AG09319 (cell line): ENCODE measurements around the gene CLTB.
A peak's percentile ranks its signal among the peaks of the same experiment; 100 is the strongest.

Source experiments
- DNase-seq: peaks from one replicate; pipeline ENCODE4 v3.0.0-alpha.2; 2010; ENCODE audit warnings: low read depth; ENCODE audit errors: extremely low read depth
- CTCF ChIP-seq: IDR thresholded peaks from 2 replicates; pipeline ENCODE4 v1.5.1; 2011; ENCODE audit warnings: low read depth, mild to moderate bottlenecking, inconsistent platforms, low read length, moderate library complexity

Gene CLTB, protein sequence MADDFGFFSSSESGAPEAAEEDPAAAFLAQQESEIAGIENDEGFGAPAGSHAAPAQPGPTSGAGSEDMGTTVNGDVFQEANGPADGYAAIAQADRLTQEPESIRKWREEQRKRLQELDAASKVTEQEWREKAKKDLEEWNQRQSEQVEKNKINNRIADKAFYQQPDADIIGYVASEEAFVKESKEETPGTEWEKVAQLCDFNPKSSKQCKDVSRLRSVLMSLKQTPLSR

DNA sequence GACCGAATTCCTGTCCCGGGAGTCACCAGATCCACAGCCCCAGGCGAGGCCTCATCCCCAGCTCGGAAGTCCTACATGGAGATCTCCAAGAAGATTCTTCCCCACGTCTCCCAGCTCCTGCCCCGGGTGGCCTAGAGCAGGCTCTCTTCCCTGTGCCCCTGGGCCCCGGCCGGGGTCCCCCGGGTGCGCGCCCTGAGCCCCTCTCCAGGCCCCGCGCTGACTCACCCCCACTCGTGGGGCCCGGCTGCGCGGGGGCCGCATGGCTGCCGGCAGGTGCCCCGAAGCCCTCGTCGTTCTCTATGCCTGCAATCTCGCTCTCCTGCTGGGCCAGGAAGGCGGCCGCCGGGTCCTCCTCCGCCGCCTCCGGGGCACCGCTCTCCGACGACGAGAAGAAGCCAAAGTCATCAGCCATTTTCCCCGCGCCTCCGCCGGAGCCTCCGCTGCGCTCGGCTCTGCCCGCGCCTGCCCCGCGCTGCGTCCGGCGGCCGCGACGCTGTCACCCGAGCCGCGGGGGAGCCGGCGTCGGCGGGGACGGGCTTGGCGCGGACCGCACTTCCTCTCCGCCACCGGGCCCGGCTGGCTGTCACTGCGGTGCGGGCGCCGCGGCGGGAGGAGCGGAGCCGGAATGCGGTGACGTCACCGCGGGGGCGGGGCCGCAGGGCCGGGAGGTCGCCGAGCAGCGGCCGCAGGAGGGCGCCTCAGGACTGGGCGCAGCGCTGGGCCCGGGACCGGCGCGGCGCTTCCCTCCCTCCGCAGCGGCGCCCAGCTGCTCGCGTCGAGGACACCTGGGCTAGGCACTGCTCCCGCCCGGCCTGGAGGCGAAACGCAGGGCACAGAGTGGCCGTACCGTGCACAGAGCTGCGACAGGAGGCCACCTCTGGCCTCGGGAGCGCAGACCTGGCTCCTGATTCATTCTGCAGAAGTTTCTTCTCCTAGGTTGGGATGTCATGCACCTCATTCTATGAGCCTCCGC lies at the start of gene CLTB:
TSS of gene CLTB (minus strand) at position 588 of the 973 bp plus-strand sequence. CDS start at position 412, 176 bp downstream.
- DNase-seq: peak; percentile 57
- peak; percentile 28 for TF ChIP-seq CTCF

DNA sequence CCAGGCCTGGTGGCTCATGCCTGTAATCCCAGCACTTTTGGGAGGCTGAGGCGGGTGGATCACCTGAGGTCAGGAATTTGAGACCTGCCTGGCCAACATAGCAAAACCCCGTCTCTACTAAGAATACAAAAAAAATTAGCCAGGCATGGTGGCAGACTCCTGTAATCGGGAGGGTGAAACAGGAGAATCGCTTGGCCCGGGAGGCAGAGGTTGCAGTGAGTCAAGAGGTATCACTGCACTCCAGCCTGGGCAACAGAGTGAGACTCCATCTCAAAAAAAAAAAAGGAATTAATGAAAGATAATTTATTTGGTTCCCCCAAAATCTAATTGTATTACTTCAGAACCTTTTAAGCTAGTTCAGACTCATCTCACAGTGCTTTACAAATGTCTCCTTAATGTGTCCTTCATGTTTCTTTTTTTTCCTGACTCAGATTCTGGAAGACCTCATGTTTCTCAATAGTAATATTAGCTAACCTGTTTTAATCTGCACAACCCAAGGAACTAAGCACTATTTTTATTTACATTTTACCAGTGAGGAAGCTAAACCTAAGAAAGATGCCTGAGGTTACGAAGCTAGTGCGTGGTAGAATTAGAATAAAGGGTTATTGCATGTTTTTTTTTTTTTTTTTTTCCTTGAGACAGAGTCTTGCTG lies 46.9 kb upstream of the CLTB start:
- no peak for DNase-seq
- no peak for TF ChIP-seq CTCF

DNA sequence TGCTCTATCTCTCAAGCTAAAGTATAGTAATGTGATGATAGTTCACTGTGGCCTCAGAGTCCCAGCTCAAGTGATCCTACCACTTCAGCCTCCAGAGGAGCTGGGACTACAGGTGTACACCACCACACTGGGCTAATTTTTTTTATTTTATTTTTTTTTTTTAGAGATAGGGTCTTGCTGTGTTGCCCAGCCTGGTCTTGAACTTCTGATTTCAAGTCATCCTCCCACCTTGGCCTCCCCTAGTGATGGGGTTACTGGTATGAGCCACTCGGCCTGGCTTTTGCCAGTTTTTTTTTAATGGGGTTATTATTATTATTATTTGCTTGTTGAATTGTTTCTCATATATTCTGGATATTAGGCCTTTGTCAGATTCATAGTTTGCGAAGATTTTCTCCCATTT lies 45.0 kb upstream of the CLTB start:
- no peak for DNase-seq
- no peak for TF ChIP-seq CTCF

DNA sequence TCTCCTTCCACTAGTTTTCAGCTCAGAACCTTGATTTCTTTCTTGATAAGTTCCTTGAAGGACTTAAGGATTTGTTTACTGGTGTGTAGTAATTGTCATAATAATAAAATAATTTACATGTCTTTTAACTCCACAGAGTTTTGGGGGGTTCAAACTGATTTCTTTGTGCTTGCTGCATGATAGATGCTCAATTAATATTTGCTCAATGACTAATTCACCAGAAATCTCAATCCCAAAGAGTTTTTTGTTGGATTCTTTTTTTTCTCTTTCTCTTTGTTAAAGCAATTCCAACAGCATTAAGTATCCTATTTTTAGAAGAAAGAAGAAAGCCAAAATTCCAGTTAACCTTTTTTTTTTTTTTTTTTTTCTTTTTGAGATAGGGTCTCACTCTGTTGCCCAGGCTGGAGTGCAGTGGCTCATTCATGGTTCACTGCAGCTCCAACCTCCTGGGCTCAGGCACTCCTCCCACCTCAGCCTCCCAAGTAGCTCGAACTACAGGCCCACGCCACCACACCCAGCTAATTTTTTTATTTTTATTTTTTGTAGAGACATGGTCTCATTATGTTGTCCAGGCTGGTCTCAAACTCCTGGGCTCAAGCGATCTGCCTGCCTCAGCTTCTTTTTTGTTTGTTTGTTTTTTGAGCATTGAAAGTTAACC lies 42.7 kb upstream of the CLTB start:
- no peak for DNase-seq
- no peak for TF ChIP-seq CTCF

- DNase-seq: no peak
- TF ChIP-seq CTCF: no peak
Observed at GRCh38 chr5:176454724-176455394, 38.5 kb upstream of the CLTB start.

DNA sequence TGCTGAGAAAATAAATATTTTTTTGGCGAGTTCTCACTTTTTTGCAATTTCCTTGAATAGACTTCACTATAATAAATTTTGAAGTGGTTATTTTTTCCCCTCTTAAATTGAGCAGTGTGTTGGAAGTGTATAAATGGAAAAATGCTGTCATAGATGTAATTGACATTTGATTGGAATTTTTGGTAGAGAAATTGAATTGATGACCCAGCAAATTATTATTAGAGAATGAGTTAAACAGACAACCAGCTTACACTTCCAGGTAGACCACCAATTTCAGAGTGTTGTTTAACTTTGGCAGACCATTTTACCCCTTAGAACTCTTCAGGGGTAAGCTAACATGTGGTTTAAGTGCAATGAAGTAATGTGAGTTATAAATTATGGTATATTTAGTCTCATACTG lies 33.7 kb upstream of the CLTB start:
- TF ChIP-seq CTCF: no peak

More for the DNA sequence above, 33.7 kb upstream of the CLTB start:
- no peak for DNase-seq
